IMR-90 (cell line): ENCODE measurements around the gene ATXN1.

Source experiments
- FOS ChIP-seq: fragments of 150-350 bp; IDR thresholded peaks from 2 replicates; pipeline ENCODE4 v1.6.1; 2016; ENCODE audit warnings: low read depth, low read length
- MAZ ChIP-seq: IDR thresholded peaks from 2 replicates; pipeline ENCODE4 v1.6.1; 2012; ENCODE audit warnings: low read depth, mild to moderate bottlenecking, low read length, improper control_type of control experiment, moderate library complexity, borderline replicate concordance
- POLR2A ChIP-seq: IDR thresholded peaks from 2 replicates; pipeline ENCODE4 v1.6.1; 2012; ENCODE audit warnings: mild to moderate bottlenecking, low read depth, low read length
- RAD21 ChIP-seq: IDR thresholded peaks from 2 replicates; pipeline ENCODE4 v1.6.1; 2012; ENCODE audit warnings: low read length, improper control_type of control experiment
- RCOR1 ChIP-seq: IDR thresholded peaks from 2 replicates; pipeline ENCODE4 v1.6.1; 2012; ENCODE audit warnings: mild to moderate bottlenecking, low read length, improper control_type of control experiment; ENCODE audit not compliant: insufficient replicate concordance
- RFX5 ChIP-seq: IDR thresholded peaks from 2 replicates; pipeline ENCODE4 v1.8.0; 2012; ENCODE audit warnings: low read depth, mild to moderate bottlenecking, low read length, moderate library complexity
- USF2 ChIP-seq: fragments of 150-350 bp; IDR thresholded peaks from 2 replicates; pipeline ENCODE4 v1.6.1; 2017; ENCODE audit warnings: mild to moderate bottlenecking, antibody characterized with exemption, low read length, low read depth
- TF ChIP-seq, protein P1 (sequence below): conservative IDR thresholded peaks from 2 replicates; pipeline ENCODE4 v1.5.1; 2012; ENCODE audit warnings: mild to moderate bottlenecking, low read depth, low read length, improper control_type of control experiment

DNA sequence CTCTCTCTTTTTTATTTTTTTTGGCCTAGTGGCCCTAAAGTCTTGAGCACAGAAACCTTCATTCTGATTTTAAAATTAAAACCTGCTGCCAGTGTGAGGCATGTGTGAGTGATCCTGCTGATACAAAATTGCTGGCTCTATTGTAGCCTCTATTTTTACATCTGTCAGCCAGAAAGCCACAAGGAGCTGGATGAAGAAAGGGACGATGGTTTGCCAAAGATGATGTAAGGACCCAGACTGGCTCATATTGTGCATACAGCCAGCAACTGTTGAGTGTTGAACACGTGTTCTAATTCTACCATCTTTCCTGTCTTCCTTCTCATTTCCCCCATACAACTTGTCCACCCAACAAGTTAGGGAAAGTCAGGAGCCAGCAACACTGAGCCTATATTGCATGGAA is 40.8 kb upstream of the ATXN1 start:
- TF ChIP-seq, protein P1, sequence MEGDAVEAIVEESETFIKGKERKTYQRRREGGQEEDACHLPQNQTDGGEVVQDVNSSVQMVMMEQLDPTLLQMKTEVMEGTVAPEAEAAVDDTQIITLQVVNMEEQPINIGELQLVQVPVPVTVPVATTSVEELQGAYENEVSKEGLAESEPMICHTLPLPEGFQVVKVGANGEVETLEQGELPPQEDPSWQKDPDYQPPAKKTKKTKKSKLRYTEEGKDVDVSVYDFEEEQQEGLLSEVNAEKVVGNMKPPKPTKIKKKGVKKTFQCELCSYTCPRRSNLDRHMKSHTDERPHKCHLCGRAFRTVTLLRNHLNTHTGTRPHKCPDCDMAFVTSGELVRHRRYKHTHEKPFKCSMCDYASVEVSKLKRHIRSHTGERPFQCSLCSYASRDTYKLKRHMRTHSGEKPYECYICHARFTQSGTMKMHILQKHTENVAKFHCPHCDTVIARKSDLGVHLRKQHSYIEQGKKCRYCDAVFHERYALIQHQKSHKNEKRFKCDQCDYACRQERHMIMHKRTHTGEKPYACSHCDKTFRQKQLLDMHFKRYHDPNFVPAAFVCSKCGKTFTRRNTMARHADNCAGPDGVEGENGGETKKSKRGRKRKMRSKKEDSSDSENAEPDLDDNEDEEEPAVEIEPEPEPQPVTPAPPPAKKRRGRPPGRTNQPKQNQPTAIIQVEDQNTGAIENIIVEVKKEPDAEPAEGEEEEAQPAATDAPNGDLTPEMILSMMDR: no peak
- TF ChIP-seq RCOR1 (no peak), RFX5 (no peak), USF2 (no peak), POLR2A (no peak), RAD21 (no peak), MAZ (no peak), FOS (no peak)
